Progenitor cell of endocrine pancreas (in vitro differentiated cells): ENCODE measurements around the gene TMEM100. TPM values are rescaled to one million over a fixed set of nuclear protein-coding genes. Genes with fewer than 3 reads are reported as not detected.

Experiments
- DNase-seq: peaks from one replicate; pipeline ENCODE4 v3.0.0; 2021; ENCODE audit warnings: low spot score; ENCODE audit not compliant: unreplicated experiment
- H3K27ac Mint-ChIP-seq: 2 replicates; pipeline ENCODE4 v1.8.0; 2021; ENCODE audit warnings: mild to moderate bottlenecking, moderate library complexity, mixed read lengths
- H3K27me3 Mint-ChIP-seq: 2 replicates; pipeline ENCODE4 v1.8.0; 2021; ENCODE audit warnings: mixed read lengths
- H3K36me3 Mint-ChIP-seq: 2 replicates; pipeline ENCODE4 v1.8.0; 2022; ENCODE audit warnings: mixed read lengths; ENCODE audit not compliant: insufficient read depth
- H3K4me1 Mint-ChIP-seq: 2 replicates; pipeline ENCODE4 v1.8.0; 2021; ENCODE audit warnings: low read depth, mixed read lengths
- H3K4me3 Mint-ChIP-seq: 2 replicates; pipeline ENCODE4 v1.8.0; 2021; ENCODE audit warnings: low read depth, mild to moderate bottlenecking, moderate library complexity, mixed read lengths
- H3K9me3 Mint-ChIP-seq: 2 replicates; pipeline ENCODE4 v1.8.0; 2021; ENCODE audit warnings: low read depth, mixed read lengths
- CTCF ChIP-seq: fragments of 200-600 bp; sonication (generic); IDR thresholded peaks from one replicate; pipeline ENCODE4 v1.5.0; 2021; ENCODE audit warnings: antibody characterized with exemption, mild to moderate bottlenecking; ENCODE audit not compliant: unreplicated experiment
- total RNA-seq: library from RNA; stranded (reverse); gene quantifications from 2 replicates; pipeline ENCODE4 v1.2.1, GENCODE V29; 2021

TMEM100 gene
- total RNA-seq, 1 donor from 2014 or later: 1.1 TPM

- Mint-ChIP-seq H3K4me3 (no peak overlapping the region), H3K27me3 (no peaks in the 10 kb centered on the region), H3K4me1 (no peaks in the 10 kb centered on the region), H3K36me3 (no peaks in the 10 kb centered on the region), H3K27ac (no peak overlapping the region), H3K9me3 (peaks cover 15% of the 10 kb centered on the region)
- no peak for DNase-seq
- no peak for TF ChIP-seq CTCF
Observed at GRCh38 chr17:55699181-55699860, 23.3 kb downstream of the TMEM100 start.

GRCh38 chr17:55694286-55694910 is 28.3 kb downstream of the TMEM100 start:
- no peak overlapping the region for H3K4me3 Mint-ChIP-seq
- no peaks in the 10 kb centered on the region for H3K9me3 Mint-ChIP-seq
- DNase-seq: no peak
- H3K36me3 Mint-ChIP-seq: no peaks in the 10 kb centered on the region
- TF ChIP-seq CTCF: no peak
- H3K4me1 Mint-ChIP-seq: no peaks in the 10 kb centered on the region
- H3K27ac Mint-ChIP-seq: no peak overlapping the region
- H3K27me3 Mint-ChIP-seq: no peaks in the 10 kb centered on the region

- DNase-seq: no peak
- no peaks in the 10 kb centered on the region for H3K36me3 Mint-ChIP-seq
- H3K27me3 Mint-ChIP-seq: no peaks in the 10 kb centered on the region
- H3K9me3 Mint-ChIP-seq: no peaks in the 10 kb centered on the region
- no peak overlapping the region for H3K27ac Mint-ChIP-seq
- H3K4me3 Mint-ChIP-seq: no peak overlapping the region
- H3K4me1 Mint-ChIP-seq: no peaks in the 10 kb centered on the region
- TF ChIP-seq CTCF: no peak
Observed at GRCh38 chr17:55693254-55694216, 29.1 kb downstream of the TMEM100 start.

GRCh38 chr17:55692276-55692675 is 30.4 kb downstream of the TMEM100 start:
- H3K9me3 Mint-ChIP-seq: peaks cover 1% of the 10 kb centered on the region
- H3K4me1 Mint-ChIP-seq: no peaks in the 10 kb centered on the region
- no peak for TF ChIP-seq CTCF
- DNase-seq: no peak
- H3K4me3 Mint-ChIP-seq: no peak overlapping the region
- no peaks in the 10 kb centered on the region for H3K27me3 Mint-ChIP-seq
- no peak overlapping the region for H3K27ac Mint-ChIP-seq
- no peaks in the 10 kb centered on the region for H3K36me3 Mint-ChIP-seq

GRCh38 chr17:55691666-55692065 is 31.0 kb downstream of the TMEM100 start:
- H3K9me3 Mint-ChIP-seq: peaks cover 6% of the 10 kb centered on the region
- H3K36me3 Mint-ChIP-seq: no peaks in the 10 kb centered on the region
- DNase-seq: no peak
- no peaks in the 10 kb centered on the region for H3K4me1 Mint-ChIP-seq
- H3K27ac Mint-ChIP-seq: no peak overlapping the region
- no peak overlapping the region for H3K4me3 Mint-ChIP-seq
- TF ChIP-seq CTCF: no peak
- no peaks in the 10 kb centered on the region for H3K27me3 Mint-ChIP-seq
